Sigmoid colon (tissue), 7 donors: ENCODE measurements around the gene MAPKAP1. TPM values are rescaled to one million over a fixed set of nuclear protein-coding genes. Genes with fewer than 3 reads are reported as not detected.
"Not testable (repeated sequence)": the region's sequence is repeated elsewhere in the genome, so short reads cannot be mapped to it uniquely, and the experiment has no call there.

ENCODE experiments used
- DNase-seq: peaks from one replicate; pipeline ENCODE4 v3.0.0-alpha.2; 2019
- H3K27ac ChIP-seq, 4 donors: fragments of 200-600 bp; sonication (generic); one replicate each; pipeline ENCODE4 v1.5.1; 2016 to 2019; ENCODE audit warnings: mild to moderate bottlenecking in 1 of 4
- H3K27me3 ChIP-seq, 3 donors: fragments of 200-600 bp; sonication (generic); one replicate each; pipeline ENCODE4 v1.5.1; 2019; ENCODE audit warnings: mild to moderate bottlenecking in 1 of 3
- H3K36me3 ChIP-seq, 4 donors: fragments of 200-600 bp; sonication (generic); one replicate each; pipeline ENCODE4 v1.5.1; 2016 to 2019
- H3K4me1 ChIP-seq, 4 donors: fragments of 200-600 bp; sonication (generic); one replicate each; pipeline ENCODE4 v1.5.1; 2017 to 2019
- H3K4me3 ChIP-seq, 4 donors: fragments of 200-600 bp; sonication (generic); one replicate each; pipeline ENCODE4 v1.5.1; 2017 to 2019; ENCODE audit warnings: mild to moderate bottlenecking in 2 of 4, moderate library complexity in 1 of 4
- H3K9me3 ChIP-seq, 4 donors: fragments of 200-600 bp in 3 of 4; sonication (generic) in 3 of 4; one replicate each; pipeline versions ENCODE4 v1.5.1 to v1.6.1; 2013 to 2019
- EP300 ChIP-seq, 4 donors: sonication (generic); formaldehyde crosslinking; IDR thresholded peaks; one replicate each; pipeline ENCODE4 v1.6.1; 2017; ENCODE audit warnings: antibody characterized with exemption in 4 of 4
- POLR2A ChIP-seq, 2 donors: fragments of 450-650 bp; IDR thresholded peaks; one replicate each; pipeline ENCODE4 v1.6.1; 2016; ENCODE audit warnings: antibody characterized with exemption in 2 of 2, mild to moderate bottlenecking in 2 of 2, moderate library complexity in 2 of 2
- POLR2AphosphoS5 ChIP-seq, 4 donors: sonication (generic); formaldehyde crosslinking; IDR thresholded peaks; one replicate each; pipeline ENCODE4 v1.6.1; 2017; ENCODE audit warnings: antibody characterized with exemption in 4 of 4
- WGBS, 2 donors: extraction: QIAGEN DNeasy Blood & Tissue Kit; methylation state at CpG; one replicate each; pipeline ENCODE4 v1.1.7; 2013; 5-methylcytosine and 5-hydroxymethylcytosine counted together
- intact Hi-C: fragments of 100-400 bp; cut with DNase I; formaldehyde crosslinking; loops from one replicate; pipeline ENCODE4 v1.15.1; 2023
- polyA plus RNA-seq, 3 donors: library from polyadenylated mRNA; stranded (reverse); fragments of 200-250 nt; gene quantifications; one replicate each; pipeline ENCODE4 v1.2.3, GENCODE V29; 2013
- total RNA-seq, 4 donors: library from RNA; depleted of rRNA; stranded (reverse); fragments of >200 nt; gene quantifications; one replicate each; pipeline ENCODE4 v1.1.0, GENCODE V29; 2016
- TF ChIP-seq, protein P1 (sequence below), 4 experiments: fragments of 450-650 bp in 3 of 4; fragments of 200-600 bp in 1 of 4; IDR thresholded peaks; one replicate each; pipeline ENCODE4 v1.5.1; 2016 to 2019; ENCODE audit warnings: antibody characterized with exemption in 4 of 4, mild to moderate bottlenecking in 3 of 4, moderate library complexity in 2 of 4
- donor health status: healthy with polysubstance abuse.
- donor health status: Bipolar disorder and iron deficiency.
- donor health status: healthy.

MAPKAP1 gene
- total and polyA plus RNA-seq, 7 donors, result 37.2 to 155 (median 84.3) TPM

DNA sequence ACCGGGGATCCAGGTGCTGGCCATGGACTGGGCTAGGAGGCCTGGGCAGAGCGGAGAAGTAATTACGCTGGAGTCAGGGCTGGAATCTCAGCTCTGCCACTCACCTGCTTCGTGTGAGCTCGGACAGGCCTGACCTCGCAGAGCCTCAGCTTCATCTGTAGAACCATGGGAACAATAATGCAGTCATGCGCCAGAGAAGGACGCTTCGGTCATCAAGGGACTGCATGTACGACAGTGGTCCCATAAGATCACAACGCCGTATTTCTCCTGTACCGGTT lies 300.3 kb downstream of the MAPKAP1 start:
- WGBS, 2 donors, result 88 to 95% methylated on average over 13 of the region's 13 CpGs
- no peaks in the 10 kb centered on the region for H3K36me3 ChIP-seq

DNA sequence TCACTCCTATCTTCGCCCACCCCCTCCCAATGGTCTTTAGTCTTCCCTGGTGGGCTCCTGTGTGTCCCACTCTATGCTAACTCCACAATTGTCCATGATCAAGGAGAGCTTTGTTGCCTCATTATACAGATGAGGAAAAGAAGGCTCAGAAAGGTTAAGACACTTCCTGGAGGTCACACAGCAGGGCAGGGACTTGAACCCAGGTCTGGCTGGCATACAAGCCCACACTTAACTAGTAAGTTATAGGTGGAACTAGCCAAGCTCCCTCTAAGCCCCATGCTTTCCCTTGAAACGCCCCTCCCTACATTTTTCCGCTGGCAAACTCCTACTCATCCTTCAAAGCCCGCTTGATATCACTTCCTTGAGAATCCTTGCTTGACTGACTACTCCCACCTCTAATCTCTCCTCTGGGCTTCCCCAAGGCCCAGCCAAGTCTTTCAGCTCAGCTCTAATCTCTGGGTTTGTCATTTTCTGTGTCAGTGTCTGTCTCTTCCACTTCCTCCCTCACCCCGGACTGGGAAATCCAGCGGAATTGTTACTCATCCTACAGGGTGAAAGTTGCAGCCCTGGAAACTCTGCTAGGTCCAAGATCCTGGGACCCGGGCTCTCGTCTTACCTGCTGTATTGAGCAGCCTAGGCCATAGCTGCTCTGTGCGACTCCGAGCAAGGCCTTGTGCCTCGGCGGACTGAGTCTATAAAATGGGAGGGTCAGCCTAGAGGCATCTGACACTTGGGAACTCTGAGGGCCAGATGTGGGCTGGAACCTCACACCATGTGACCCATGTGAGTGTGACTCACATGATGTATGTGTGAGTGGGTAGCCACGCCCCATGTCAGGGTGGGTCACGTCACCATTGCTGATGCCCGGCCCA lies 300.8 kb downstream of the MAPKAP1 start:
- no peaks in the 10 kb centered on the region for H3K27me3 ChIP-seq
- H3K27ac ChIP-seq, result no peak overlapping the region
- no peak for DNase-seq
- 78 to 91% methylated on average over 15 of the region's 15 CpGs for WGBS, 2 donors
- H3K4me3 ChIP-seq, result no peak overlapping the region
- intact Hi-C loops, result loop anchor here (5.0 kb wide), 4 partner anchors 151 to 991 kb away; partner anchors contain the start of gene PBX3
- TF ChIP-seq EP300 (IDR thresholded peaks at IDR 0.05) (no peak), POLR2A (IDR thresholded peaks at IDR 0.05) (no peak), POLR2AphosphoS5 (IDR thresholded peaks at IDR 0.05) (no peak)
- TF ChIP-seq, protein P1, sequence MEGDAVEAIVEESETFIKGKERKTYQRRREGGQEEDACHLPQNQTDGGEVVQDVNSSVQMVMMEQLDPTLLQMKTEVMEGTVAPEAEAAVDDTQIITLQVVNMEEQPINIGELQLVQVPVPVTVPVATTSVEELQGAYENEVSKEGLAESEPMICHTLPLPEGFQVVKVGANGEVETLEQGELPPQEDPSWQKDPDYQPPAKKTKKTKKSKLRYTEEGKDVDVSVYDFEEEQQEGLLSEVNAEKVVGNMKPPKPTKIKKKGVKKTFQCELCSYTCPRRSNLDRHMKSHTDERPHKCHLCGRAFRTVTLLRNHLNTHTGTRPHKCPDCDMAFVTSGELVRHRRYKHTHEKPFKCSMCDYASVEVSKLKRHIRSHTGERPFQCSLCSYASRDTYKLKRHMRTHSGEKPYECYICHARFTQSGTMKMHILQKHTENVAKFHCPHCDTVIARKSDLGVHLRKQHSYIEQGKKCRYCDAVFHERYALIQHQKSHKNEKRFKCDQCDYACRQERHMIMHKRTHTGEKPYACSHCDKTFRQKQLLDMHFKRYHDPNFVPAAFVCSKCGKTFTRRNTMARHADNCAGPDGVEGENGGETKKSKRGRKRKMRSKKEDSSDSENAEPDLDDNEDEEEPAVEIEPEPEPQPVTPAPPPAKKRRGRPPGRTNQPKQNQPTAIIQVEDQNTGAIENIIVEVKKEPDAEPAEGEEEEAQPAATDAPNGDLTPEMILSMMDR (IDR thresholded peaks at IDR 0.05), result no peak
- no peaks in the 10 kb centered on the region for H3K9me3 ChIP-seq
- peaks cover 0 to 18% (median 13%) of the 10 kb centered on the region in 4 donors for H3K4me1 ChIP-seq
- no peaks in the 10 kb centered on the region for H3K36me3 ChIP-seq

More for the DNA sequence above, 300.3 kb downstream of the MAPKAP1 start:
- intact Hi-C loops, result loop anchor here (5.0 kb wide), 4 partner anchors 151 to 991 kb away; partner anchors contain the start of gene PBX3
- TF ChIP-seq EP300 (IDR thresholded peaks at IDR 0.05) (no peak), POLR2A (IDR thresholded peaks at IDR 0.05) (no peak), POLR2AphosphoS5 (IDR thresholded peaks at IDR 0.05) (no peak)
- TF ChIP-seq, protein P1 (IDR thresholded peaks at IDR 0.05), result no peak
- Histone ChIP-seq H3K4me3 (no peak overlapping the region), H3K4me1 (peaks cover 0 to 18% (median 13%) of the 10 kb centered on the region in 4 donors), H3K27me3 (no peaks in the 10 kb centered on the region), H3K9me3 (no peaks in the 10 kb centered on the region), H3K27ac (no peak overlapping the region)
- DNase-seq, result no peak

DNA sequence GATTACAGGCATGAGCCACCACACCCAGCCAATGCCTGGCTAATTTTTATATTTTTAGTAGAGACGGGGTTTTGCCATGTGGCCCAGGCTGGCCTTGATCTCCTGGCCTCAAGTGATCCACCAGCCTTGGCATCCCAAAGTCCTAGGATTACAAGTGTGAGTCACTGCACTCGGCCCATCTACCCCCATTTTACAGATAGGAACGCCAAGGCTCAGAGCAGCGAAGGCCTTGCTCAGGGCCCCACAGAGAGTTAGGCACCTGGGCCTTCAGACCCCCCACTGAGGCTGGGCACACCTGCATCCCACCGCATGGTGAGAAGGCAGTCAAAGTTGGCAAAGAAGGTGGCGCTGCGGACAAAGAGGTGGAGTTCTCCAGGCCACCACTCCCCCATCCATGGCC lies 302.3 kb downstream of the MAPKAP1 start:
- Histone ChIP-seq H3K27ac (no peak overlapping the region), H3K36me3 (no peaks in the 10 kb centered on the region), H3K27me3 (no peaks in the 10 kb centered on the region), H3K4me1 (peaks cover 0 to 18% (median 13%) of the 10 kb centered on the region in 4 donors), H3K4me3 (no peak overlapping the region), H3K9me3 (no peaks in the 10 kb centered on the region)
- no peak for DNase-seq
- intact Hi-C loops, result loop anchor here (5.0 kb wide), 4 partner anchors 153 to 993 kb away; partner anchors contain the start of gene PBX3
- WGBS, 2 donors, result 84 to 93% methylated on average over 7 of the region's 7 CpGs
- TF ChIP-seq POLR2AphosphoS5 (IDR thresholded peaks at IDR 0.05) (no peak), EP300 (IDR thresholded peaks at IDR 0.05) (no peak), POLR2A (IDR thresholded peaks at IDR 0.05) (no peak)
- TF ChIP-seq, protein P1 (IDR thresholded peaks at IDR 0.05), result no peak

DNA sequence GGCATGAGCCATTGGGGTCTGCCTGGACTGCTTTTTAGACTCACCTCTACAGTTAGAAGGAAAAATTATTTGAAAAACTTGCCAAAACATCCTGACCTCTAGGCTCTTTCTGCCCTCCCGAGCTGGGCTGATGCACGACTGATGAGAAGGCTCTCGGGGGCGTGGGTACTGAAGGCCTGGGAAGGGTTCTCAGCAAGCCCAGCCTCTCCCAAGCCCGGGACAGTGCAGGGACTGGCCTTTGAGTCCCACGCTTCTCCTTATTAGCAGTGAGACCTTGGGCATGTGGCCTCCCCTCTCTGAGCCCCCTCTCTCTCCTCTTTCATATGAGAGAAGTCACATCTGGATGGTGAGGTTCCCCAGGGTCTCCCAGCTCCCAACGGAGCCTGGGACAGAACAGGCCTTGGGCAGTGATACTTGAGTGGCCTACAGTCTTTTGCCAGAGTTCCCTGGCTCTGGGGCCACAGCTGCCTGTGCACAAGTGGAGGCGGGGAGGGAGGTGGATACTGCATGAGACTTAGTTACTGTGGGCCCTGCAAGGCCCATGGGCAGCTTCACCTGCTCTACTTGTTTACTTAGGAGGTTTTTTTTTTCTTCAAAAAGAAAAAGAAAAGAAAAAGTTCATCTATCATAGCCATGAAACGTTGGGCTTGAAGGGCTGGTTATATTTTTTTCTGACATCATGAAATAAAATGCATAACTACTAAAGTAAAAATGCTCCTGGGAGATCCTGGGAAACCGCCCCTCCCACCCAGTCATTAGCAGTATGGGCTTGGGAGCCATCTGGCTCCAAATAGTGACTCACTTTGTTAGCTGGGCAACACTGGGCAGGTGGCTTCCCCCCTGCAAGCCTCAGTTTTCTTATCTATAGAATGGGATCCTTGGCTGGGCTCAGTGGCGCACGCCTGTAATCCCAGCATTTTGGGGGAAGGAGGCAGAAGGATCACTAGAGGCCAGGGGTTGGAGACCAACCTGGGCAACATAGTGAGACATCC lies 306.0 kb downstream of the MAPKAP1 start:
- Histone ChIP-seq H3K4me1 (no peaks in the 10 kb centered on the region), H3K9me3 (no peaks in the 10 kb centered on the region), H3K27me3 (no peaks in the 10 kb centered on the region), H3K27ac (no peak overlapping the region), H3K4me3 (no peak overlapping the region), H3K36me3 (no peaks in the 10 kb centered on the region)
- WGBS, 2 donors, result 82 to 84% methylated on average over 12 of the region's 12 CpGs
- intact Hi-C loops, result no loop called here
- DNase-seq, result no peak
- no peak for TF ChIP-seq EP300 (IDR thresholded peaks at IDR 0.05)
- TF ChIP-seq, protein P1 (IDR thresholded peaks at IDR 0.05), result no peak
- TF ChIP-seq POLR2AphosphoS5 (IDR thresholded peaks at IDR 0.05), result no peak
- no peak for TF ChIP-seq POLR2A (IDR thresholded peaks at IDR 0.05)

DNA sequence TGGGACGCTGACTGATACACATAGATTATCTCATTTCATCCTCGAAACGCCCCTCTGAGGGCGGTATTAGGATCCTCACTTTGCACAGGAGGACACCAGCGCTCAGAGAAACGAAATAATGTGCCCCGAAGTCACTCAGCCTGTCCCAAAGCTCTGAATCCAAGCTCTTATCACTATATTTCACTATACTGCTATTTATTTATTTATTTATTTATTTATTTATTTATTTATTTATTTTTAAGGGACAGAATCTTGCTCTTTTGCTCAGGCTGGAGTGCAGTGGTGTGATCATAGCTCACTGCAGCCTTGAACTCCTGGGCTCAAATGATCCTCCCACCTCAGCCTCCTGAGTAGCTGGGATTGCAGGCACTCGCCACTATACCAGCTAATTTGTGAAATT lies 306.8 kb downstream of the MAPKAP1 start:
- not testable (repeated sequence) for H3K4me3 ChIP-seq, DNase-seq
- 92 to 94% methylated on average over 8 of the region's 8 CpGs for WGBS, 2 donors

More for the DNA sequence above, 306.8 kb downstream of the MAPKAP1 start:
- H3K4me1 ChIP-seq, H3K27ac ChIP-seq, H3K9me3 ChIP-seq, H3K36me3 ChIP-seq, intact Hi-C loops, H3K27me3 ChIP-seq: not testable (repeated sequence)
